Kidney (tissue), 14 donors: ENCODE measurements around the gene PKIG. TPM values are rescaled to one million over a fixed set of nuclear protein-coding genes. Genes with fewer than 3 reads are reported as not detected.

Experiments used
- DNase-seq, 5 donors: peaks; one replicate each; pipeline ENCODE4 v3.0.0-alpha.2; 2013 to 2020
- FAIRE-seq: peaks from 2 replicates; lab custom pipeline; 2012; peaks lifted over from hg19 to GRCh38; lab: Jason Lieb, UNC
- H3K27ac ChIP-seq, 2 donors: one replicate each; pipeline ENCODE4 v1.7.0; 2013; ENCODE audit warnings: low read depth in 2 of 2, low read length in 2 of 2, inconsistent platforms in 1 of 2
- H3K27me3 ChIP-seq: one replicate; pipeline ENCODE4 v1.7.1; 2013; ENCODE audit warnings: low read length, inconsistent platforms; ENCODE audit not compliant: control insufficient read depth, insufficient read depth
- H3K36me3 ChIP-seq, 3 donors: one replicate each; pipeline versions ENCODE4 v1.7.0 to v1.7.1; 2013; ENCODE audit warnings: low read length in 3 of 3, control low read depth in 1 of 3, inconsistent platforms in 1 of 3; ENCODE audit not compliant: insufficient read depth in 3 of 3, control insufficient read depth in 2 of 3
- H3K4me1 ChIP-seq, 3 donors: one replicate each; pipeline versions ENCODE4 v1.7.0 to v1.7.1; 2013; ENCODE audit warnings: low read length in 3 of 3, inconsistent platforms in 1 of 3, low read depth in 1 of 3; ENCODE audit not compliant: control insufficient read depth in 2 of 3, insufficient read depth in 2 of 3
- H3K4me3 ChIP-seq, 3 donors: one replicate each; pipeline versions ENCODE4 v1.7.0 to v1.8.1; 2013; ENCODE audit warnings: low read length in 3 of 3, control low read depth in 1 of 3, inconsistent platforms in 1 of 3
- H3K9ac ChIP-seq, 3 donors: one replicate each; pipeline versions ENCODE4 v1.7.0 to v1.7.1; 2013; ENCODE audit warnings: low read length in 3 of 3, control low read depth in 1 of 3, inconsistent platforms in 1 of 3
- H3K9me3 ChIP-seq, 3 donors: one replicate each; pipeline versions ENCODE4 v1.7.0 to v1.7.1; 2013; ENCODE audit warnings: low read length in 3 of 3, control low read depth in 1 of 3, inconsistent platforms in 1 of 3; ENCODE audit not compliant: control insufficient read depth in 2 of 3, insufficient read depth in 1 of 3
- intact Hi-C: fragments of 100-400 bp; cut with DNase I; formaldehyde crosslinking; loops from one replicate; pipeline ENCODE4 v1.11.1; 2022
- polyA plus RNA-seq: library from polyadenylated mRNA; stranded (reverse); fragments of 350-450 nt; fragmentation: Illumina TruSeq; extraction: RNeasy Lipid Tissue Mini Kit (QIAGEN cat#74804); gene quantifications from one replicate; pipeline ENCODE4 v1.2.3, GENCODE V29; 2014; ENCODE audit warnings: low read depth, low replicate concordance; ENCODE audit not compliant: insufficient read depth
- total RNA-seq: library from RNA; stranded (reverse); fragmentation: NEBNext Ultra II Directional; extraction: Animal tissue kit (Norgen Biotek cat#: 25700); gene quantifications from one replicate; pipeline ENCODE4 v1.2.1, GENCODE V29; 2021
- TF ChIP-seq, protein P1 (sequence below): IDR thresholded peaks from 3 replicates; pipeline ENCODE4 v1.5.1; 2012; ENCODE audit warnings: mild to moderate bottlenecking, moderate library complexity, borderline replicate concordance; ENCODE audit not compliant: insufficient read depth; ENCODE audit errors: extremely low read depth
- donor health status: control.
- donor health status: control.
- donor health status: control.
- donor health status: control.
- donor health status: control.
- donor health status: DM: yes; HTN: yes; CAD: no.
- donor health status: Normal renal cell carcinoma (clear cell type).

Gene PKIG
- total and polyA plus RNA-seq, 2 donors from 2014 or later: 71.1 to 150 TPM

DNA sequence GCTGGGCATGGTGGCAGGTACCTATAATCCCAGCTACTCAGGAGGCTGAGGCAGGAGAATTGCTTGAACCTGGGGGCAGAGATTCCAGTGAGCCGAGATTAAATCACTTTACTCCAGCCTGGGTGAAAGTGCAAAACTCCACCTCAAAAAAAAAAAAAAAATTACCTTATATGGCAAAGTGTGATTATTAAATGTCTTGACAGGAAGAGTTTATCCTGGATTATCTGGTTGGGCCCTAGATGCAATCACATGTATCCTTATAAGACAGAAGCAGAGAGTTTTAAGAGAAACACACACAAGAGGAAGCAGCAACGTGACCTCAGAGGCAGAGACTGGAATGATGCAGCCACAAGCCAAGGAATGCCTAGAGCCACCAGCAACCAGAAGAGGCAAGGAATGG is 58.1 kb downstream of the PKIG start:
- no peak for DNase-seq
- H3K4me1 ChIP-seq: peaks cover 0 to 12% (median 12%) of the 10 kb centered on the region in 3 donors
- no peaks in the 10 kb centered on the region for H3K36me3 ChIP-seq
- H3K9ac ChIP-seq: no peak overlapping the region
- TF ChIP-seq, protein P1, sequence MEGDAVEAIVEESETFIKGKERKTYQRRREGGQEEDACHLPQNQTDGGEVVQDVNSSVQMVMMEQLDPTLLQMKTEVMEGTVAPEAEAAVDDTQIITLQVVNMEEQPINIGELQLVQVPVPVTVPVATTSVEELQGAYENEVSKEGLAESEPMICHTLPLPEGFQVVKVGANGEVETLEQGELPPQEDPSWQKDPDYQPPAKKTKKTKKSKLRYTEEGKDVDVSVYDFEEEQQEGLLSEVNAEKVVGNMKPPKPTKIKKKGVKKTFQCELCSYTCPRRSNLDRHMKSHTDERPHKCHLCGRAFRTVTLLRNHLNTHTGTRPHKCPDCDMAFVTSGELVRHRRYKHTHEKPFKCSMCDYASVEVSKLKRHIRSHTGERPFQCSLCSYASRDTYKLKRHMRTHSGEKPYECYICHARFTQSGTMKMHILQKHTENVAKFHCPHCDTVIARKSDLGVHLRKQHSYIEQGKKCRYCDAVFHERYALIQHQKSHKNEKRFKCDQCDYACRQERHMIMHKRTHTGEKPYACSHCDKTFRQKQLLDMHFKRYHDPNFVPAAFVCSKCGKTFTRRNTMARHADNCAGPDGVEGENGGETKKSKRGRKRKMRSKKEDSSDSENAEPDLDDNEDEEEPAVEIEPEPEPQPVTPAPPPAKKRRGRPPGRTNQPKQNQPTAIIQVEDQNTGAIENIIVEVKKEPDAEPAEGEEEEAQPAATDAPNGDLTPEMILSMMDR: no peak
- no peak overlapping the region for H3K27ac ChIP-seq
- no peak for FAIRE-seq
- intact Hi-C loops: no loop called here
- H3K9me3 ChIP-seq: no peaks in the 10 kb centered on the region
- no peak overlapping the region for H3K4me3 ChIP-seq
- no peaks in the 10 kb centered on the region for H3K27me3 ChIP-seq

DNA sequence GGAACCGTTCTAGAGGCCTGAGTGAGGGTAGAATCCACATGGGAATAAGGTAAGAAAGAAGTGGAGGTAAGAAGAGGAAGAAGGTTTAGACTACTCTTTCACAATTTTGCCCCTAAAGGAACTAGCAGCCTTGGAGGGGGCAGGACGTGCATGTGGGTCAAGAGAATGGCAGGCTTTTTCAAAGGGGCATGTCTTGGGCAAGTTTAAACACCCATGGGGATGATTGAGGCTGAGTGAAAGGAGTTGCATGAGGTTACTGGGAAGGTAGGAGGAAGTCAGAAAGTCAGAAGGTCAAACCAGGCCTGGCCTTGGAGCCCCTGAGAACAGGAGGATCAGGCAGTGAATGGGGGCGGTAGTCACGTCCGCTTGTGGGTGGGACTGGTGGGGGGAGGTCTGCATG is 58.9 kb downstream of the PKIG start:
- Histone ChIP-seq H3K27ac (no peak overlapping the region), H3K4me3 (no peak overlapping the region), H3K9me3 (no peaks in the 10 kb centered on the region), H3K27me3 (no peaks in the 10 kb centered on the region), H3K4me1 (peaks cover 0 to 18% (median 12%) of the 10 kb centered on the region in 3 donors), H3K36me3 (no peaks in the 10 kb centered on the region), H3K9ac (no peak overlapping the region)
- TF ChIP-seq, protein P1: no peak
- intact Hi-C loops: no loop called here
- FAIRE-seq (no peak), DNase-seq (no peak)

DNA sequence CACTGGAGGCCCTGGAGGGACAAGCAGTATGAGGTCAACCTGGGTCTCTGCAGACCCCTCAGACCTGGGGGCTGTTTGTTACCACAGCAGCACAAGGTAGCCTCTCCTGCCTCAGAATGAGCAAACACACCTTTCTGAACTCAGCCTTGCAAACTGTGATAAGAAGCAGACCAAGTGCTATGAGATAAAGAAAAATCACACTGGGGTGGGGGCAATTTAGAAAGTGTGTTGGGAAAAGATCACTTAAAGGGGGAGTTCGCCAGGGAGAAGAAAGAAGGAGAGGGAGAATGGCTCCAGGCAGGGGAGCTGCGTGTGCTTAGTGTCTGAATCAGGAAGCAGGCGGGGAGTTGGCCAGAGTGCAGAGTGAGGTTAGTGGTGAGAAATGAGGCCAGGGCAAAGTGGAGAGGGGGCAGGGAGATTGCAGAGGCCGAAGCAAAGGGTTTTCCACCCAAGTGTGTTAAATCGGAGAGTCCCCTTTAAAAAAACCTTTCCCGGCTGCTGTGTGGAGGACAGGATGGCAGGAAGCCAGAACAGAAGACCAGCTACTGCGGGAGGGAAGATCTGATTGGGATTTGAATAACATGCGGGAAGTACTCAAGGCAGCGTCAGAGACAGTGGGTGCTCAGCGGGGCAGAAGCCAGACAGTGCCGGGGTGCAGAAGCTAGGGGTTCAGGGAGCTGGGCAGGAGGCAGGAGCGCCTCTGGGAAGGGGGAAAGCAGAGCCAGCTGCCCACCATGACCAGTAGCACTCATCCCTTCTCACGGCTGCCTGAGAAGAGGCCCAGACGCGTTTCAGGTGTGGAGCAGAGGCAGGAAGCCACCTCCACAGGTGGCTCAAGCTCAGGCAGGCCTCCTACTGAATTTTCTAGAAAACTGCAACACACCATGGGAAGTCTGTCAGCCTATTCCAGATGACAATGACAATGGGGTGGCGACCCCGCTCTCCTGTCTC is 60.1 kb downstream of the PKIG start:
- Histone ChIP-seq H3K4me3 (peak overlapping the region in 2 of 3 donors; percentile 9 to 45), H3K27ac (peak overlapping the region; percentile 62 to 77), H3K9me3 (no peaks in the 10 kb centered on the region), H3K36me3 (no peaks in the 10 kb centered on the region), H3K27me3 (no peaks in the 10 kb centered on the region), H3K9ac (peak overlapping the region in 1 of 3 donors; percentile 41), H3K4me1 (peaks cover 0 to 22% (median 12%) of the 10 kb centered on the region in 3 donors)
- DNase-seq: peak; percentile 52 to 93 (median 77)
- no peak for FAIRE-seq
- TF ChIP-seq, protein P1: no peak
- intact Hi-C loops: no loop called here
